Activated T-cell treated with anti-CD3 and anti-CD28 coated beads, Interleukin-2, amount 50 U/mL, for 1 hour (primary cell): ENCODE measurements around the gene ULK4.

Source experiments
- DNase-seq: peaks from one replicate; pipeline ENCODE4 v3.0.0-alpha.2; 2020

ULK4 gene

GRCh38 chr3:41331041-41331440 is 630.9 kb downstream of the ULK4 start:
- DNase-seq, result no peak

- DNase-seq, result no peak
Observed at GRCh38 chr3:41330465-41330864, 631.4 kb downstream of the ULK4 start.

GRCh38 chr3:41329881-41330280 is 632.0 kb downstream of the ULK4 start:
- no peak for DNase-seq

GRCh38 chr3:41328926-41329325 is 633.0 kb downstream of the ULK4 start:
- no peak for DNase-seq

GRCh38 chr3:41327718-41328117 is 634.2 kb downstream of the ULK4 start:
- no peak for DNase-seq

GRCh38 chr3:41324156-41324475 is 637.8 kb downstream of the ULK4 start:
- DNase-seq, result no peak

GRCh38 chr3:41323467-41324155 is 638.3 kb downstream of the ULK4 start:
- no peak for DNase-seq

GRCh38 chr3:41321642-41321980 is 640.3 kb downstream of the ULK4 start:
- DNase-seq, result no peak

GRCh38 chr3:41320953-41321641 is 640.8 kb downstream of the ULK4 start:
- no peak for DNase-seq

- DNase-seq, result no peak
Observed at GRCh38 chr3:41318520-41318919, 643.4 kb downstream of the ULK4 start.

GRCh38 chr3:41317718-41318117 is 644.2 kb downstream of the ULK4 start:
- no peak for DNase-seq

GRCh38 chr3:41317298-41317697 is 644.6 kb downstream of the ULK4 start:
- no peak for DNase-seq

- no peak for DNase-seq
Observed at GRCh38 chr3:41315126-41315525, 646.8 kb downstream of the ULK4 start.

GRCh38 chr3:41308119-41308518 is 653.8 kb downstream of the ULK4 start:
- DNase-seq, result no peak

GRCh38 chr3:41307065-41307464 is 654.8 kb downstream of the ULK4 start:
- no peak for DNase-seq

- no peak for DNase-seq
Observed at GRCh38 chr3:41304593-41304992, 657.3 kb downstream of the ULK4 start.

GRCh38 chr3:41302295-41302694 is 659.6 kb downstream of the ULK4 start:
- no peak for DNase-seq

GRCh38 chr3:41301548-41301947 is 660.4 kb downstream of the ULK4 start:
- DNase-seq, result no peak

- no peak for DNase-seq
Observed at GRCh38 chr3:41299036-41299435, 662.9 kb downstream of the ULK4 start.

GRCh38 chr3:41297750-41298149 is 664.2 kb downstream of the ULK4 start:
- no peak for DNase-seq

- no peak for DNase-seq
Observed at GRCh38 chr3:41296556-41296955, 665.3 kb downstream of the ULK4 start.

GRCh38 chr3:41295740-41296139 is 666.2 kb downstream of the ULK4 start:
- no peak for DNase-seq

- DNase-seq, result no peak
Observed at GRCh38 chr3:41293169-41293681, 668.7 kb downstream of the ULK4 start.

GRCh38 chr3:41290736-41291135 is 671.2 kb downstream of the ULK4 start:
- DNase-seq, result no peak

GRCh38 chr3:41290306-41290705 is 671.6 kb downstream of the ULK4 start:
- no peak for DNase-seq
